ENCODE data around the gene DOP1A.

The DOP1A gene

GRCh38 chr6:83124553-83124952 lies 57.1 kb downstream of the DOP1A start:
- no peak for DNase-seq (ENCODE audit: extremely low read depth, low read depth)
- TF ChIP-seq CTCF (IDR thresholded peaks at IDR 0.05; ENCODE audit: low read depth, low read length), result no peak

GRCh38 chr6:83125425-83125824 lies 58.0 kb downstream of the DOP1A start:
- TF ChIP-seq CTCF (IDR thresholded peaks at IDR 0.05; ENCODE audit: low read depth, low read length), result no peak
- no peak for DNase-seq (ENCODE audit: extremely low read depth, low read depth)

- no peak for DNase-seq (ENCODE audit: extremely low read depth, low read depth)
- TF ChIP-seq CTCF (IDR thresholded peaks at IDR 0.05; ENCODE audit: low read depth, low read length), result no peak
Observed at GRCh38 chr6:83126223-83126622, 58.8 kb downstream of the DOP1A start.

- DNase-seq (ENCODE audit: extremely low read depth, low read depth), result no peak
- no peak for TF ChIP-seq CTCF (IDR thresholded peaks at IDR 0.05; ENCODE audit: low read depth, low read length)
Observed at GRCh38 chr6:83126807-83127206, 59.3 kb downstream of the DOP1A start.

GRCh38 chr6:83127258-83127657 lies 59.8 kb downstream of the DOP1A start:
- no peak for TF ChIP-seq CTCF (IDR thresholded peaks at IDR 0.05; ENCODE audit: low read depth, low read length)
- no peak for DNase-seq (ENCODE audit: extremely low read depth, low read depth)

GRCh38 chr6:83127976-83128375 lies 60.5 kb downstream of the DOP1A start:
- no peak for TF ChIP-seq CTCF (IDR thresholded peaks at IDR 0.05; ENCODE audit: low read depth, low read length)
- no peak for DNase-seq (ENCODE audit: extremely low read depth, low read depth)

- TF ChIP-seq CTCF (IDR thresholded peaks at IDR 0.05; ENCODE audit: low read depth, low read length), result no peak
- DNase-seq (ENCODE audit: extremely low read depth, low read depth), result no peak
Observed at GRCh38 chr6:83132121-83132520, 64.7 kb downstream of the DOP1A start.

Measured in AG09319 (cell line).